ENCODE results near the gene CHRNB4.

Gene CHRNB4

GRCh38 chr15:78682693-78683410, 41.8 kb upstream of the CHRNB4 start:
- Mint-ChIP-seq H3K4me3 (no peak overlapping the region), H3K27ac (peak overlapping the region; percentile 83 to 89 (median 89)), H3K9me3 (no peaks in the 10 kb centered on the region), H3K27me3 (ENCODE audit: low read depth) (peaks cover 6% of the 10 kb centered on the region), H3K4me1 (peaks cover 65% of the 10 kb centered on the region), H3K36me3 (ENCODE audit: low read depth) (no peaks in the 10 kb centered on the region)
- TF ChIP-seq CTCF (IDR thresholded peaks at IDR 0.05; ENCODE audit: unreplicated experiment in 3 of 3): no peak

- no peak for TF ChIP-seq CTCF (IDR thresholded peaks at IDR 0.05; ENCODE audit: unreplicated experiment in 3 of 3)
- H3K9me3 Mint-ChIP-seq: no peaks in the 10 kb centered on the region
- peak overlapping the region in 1 of 3 experiments; percentile 7 for H3K4me3 Mint-ChIP-seq
- peaks cover 61% of the 10 kb centered on the region for H3K4me1 Mint-ChIP-seq
- H3K27ac Mint-ChIP-seq: peak overlapping the region; percentile 83 to 89 (median 89)
- H3K36me3 Mint-ChIP-seq (ENCODE audit: low read depth): no peaks in the 10 kb centered on the region
- peaks cover 11% of the 10 kb centered on the region for H3K27me3 Mint-ChIP-seq (ENCODE audit: low read depth)
Observed at GRCh38 chr15:78682004-78682651, 41.1 kb upstream of the CHRNB4 start.

GRCh38 chr15:78681281-78682003, 40.4 kb upstream of the CHRNB4 start:
- Mint-ChIP-seq H3K27ac (peak overlapping the region; percentile 83 to 89 (median 89)), H3K36me3 (ENCODE audit: low read depth) (no peaks in the 10 kb centered on the region), H3K27me3 (ENCODE audit: low read depth) (peaks cover 11% of the 10 kb centered on the region), H3K9me3 (no peaks in the 10 kb centered on the region), H3K4me1 (peaks cover 54% of the 10 kb centered on the region), H3K4me3 (peak overlapping the region in 1 of 3 experiments; percentile 4)
- no peak for TF ChIP-seq CTCF (IDR thresholded peaks at IDR 0.05; ENCODE audit: unreplicated experiment in 3 of 3)

- Mint-ChIP-seq H3K9me3 (no peaks in the 10 kb centered on the region), H3K27ac (peak overlapping the region; percentile 83 to 89 (median 89)), H3K36me3 (ENCODE audit: low read depth) (no peaks in the 10 kb centered on the region), H3K27me3 (ENCODE audit: low read depth) (peaks cover 11% of the 10 kb centered on the region), H3K4me3 (no peak overlapping the region), H3K4me1 (peaks cover 46% of the 10 kb centered on the region)
- no peak for TF ChIP-seq CTCF (IDR thresholded peaks at IDR 0.05; ENCODE audit: unreplicated experiment in 3 of 3)
Observed at GRCh38 chr15:78680431-78681075, 39.5 kb upstream of the CHRNB4 start.

GRCh38 chr15:78679089-78679511, 38.1 kb upstream of the CHRNB4 start:
- Mint-ChIP-seq H3K4me1 (peaks cover 45% of the 10 kb centered on the region), H3K27me3 (ENCODE audit: low read depth) (peaks cover 11% of the 10 kb centered on the region), H3K36me3 (ENCODE audit: low read depth) (no peaks in the 10 kb centered on the region), H3K27ac (no peak overlapping the region), H3K4me3 (no peak overlapping the region), H3K9me3 (no peaks in the 10 kb centered on the region)
- TF ChIP-seq CTCF (IDR thresholded peaks at IDR 0.05; ENCODE audit: unreplicated experiment in 3 of 3): no peak

All from nephron (organoid).